SK-N-MC (cell line): ENCODE measurements around the gene RELN.

Experiments
- EZH2 ChIP-seq: fragments of 200-600 bp; sonication (generic); IDR thresholded peaks from one replicate; pipeline ENCODE4 v1.6.1; 2017; ENCODE audit warnings: antibody characterized with exemption
- POLR2AphosphoS5 ChIP-seq: IDR thresholded peaks from 2 replicates; pipeline ENCODE4 v1.6.1; 2012; ENCODE audit warnings: mild to moderate bottlenecking, low read depth, low read length, borderline replicate concordance

DNA sequence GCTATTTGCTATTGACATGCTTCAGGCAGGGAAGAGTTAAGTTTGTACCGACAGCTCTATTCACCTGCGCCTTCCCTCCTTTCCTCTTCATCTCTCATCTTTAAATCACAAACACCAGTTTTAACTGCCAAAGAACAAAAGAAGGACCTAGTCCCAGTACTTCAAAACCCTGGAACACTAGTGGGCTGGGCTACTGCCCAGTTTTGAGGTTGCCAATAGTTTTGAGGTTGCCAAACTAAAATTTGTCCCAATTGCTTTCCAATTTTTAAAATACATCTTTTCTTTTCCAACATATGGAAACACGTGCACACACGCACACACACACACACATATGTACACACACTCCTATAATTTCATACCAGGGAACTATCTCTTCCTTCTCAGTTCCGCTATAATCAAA is 412.8 kb downstream of the RELN start:
- TF ChIP-seq POLR2AphosphoS5 (no peak), EZH2 (no peak)
